ENCODE measurements around the gene TUBB4B.

- TF ChIP-seq, protein P1, sequence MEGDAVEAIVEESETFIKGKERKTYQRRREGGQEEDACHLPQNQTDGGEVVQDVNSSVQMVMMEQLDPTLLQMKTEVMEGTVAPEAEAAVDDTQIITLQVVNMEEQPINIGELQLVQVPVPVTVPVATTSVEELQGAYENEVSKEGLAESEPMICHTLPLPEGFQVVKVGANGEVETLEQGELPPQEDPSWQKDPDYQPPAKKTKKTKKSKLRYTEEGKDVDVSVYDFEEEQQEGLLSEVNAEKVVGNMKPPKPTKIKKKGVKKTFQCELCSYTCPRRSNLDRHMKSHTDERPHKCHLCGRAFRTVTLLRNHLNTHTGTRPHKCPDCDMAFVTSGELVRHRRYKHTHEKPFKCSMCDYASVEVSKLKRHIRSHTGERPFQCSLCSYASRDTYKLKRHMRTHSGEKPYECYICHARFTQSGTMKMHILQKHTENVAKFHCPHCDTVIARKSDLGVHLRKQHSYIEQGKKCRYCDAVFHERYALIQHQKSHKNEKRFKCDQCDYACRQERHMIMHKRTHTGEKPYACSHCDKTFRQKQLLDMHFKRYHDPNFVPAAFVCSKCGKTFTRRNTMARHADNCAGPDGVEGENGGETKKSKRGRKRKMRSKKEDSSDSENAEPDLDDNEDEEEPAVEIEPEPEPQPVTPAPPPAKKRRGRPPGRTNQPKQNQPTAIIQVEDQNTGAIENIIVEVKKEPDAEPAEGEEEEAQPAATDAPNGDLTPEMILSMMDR (IDR thresholded peaks at IDR 0.05) = peak in 1 of 3 experiments; percentile 10
- peak; percentile 52 for TF ChIP-seq POLR2A (IDR thresholded peaks at IDR 0.05)
Observed at GRCh38 chr9:137240841-137241489, at the start of gene TUBB4B.
